GM12892 (cell line): ENCODE measurements around the gene ACSM6.
"Not testable (repeated sequence)": the region's sequence is repeated elsewhere in the genome, so short reads cannot be mapped to it uniquely, and the experiment has no call there.

Source experiments
- DNase-seq: peaks from one replicate; pipeline ENCODE4 v3.0.0; 2011; ENCODE audit not compliant: insufficient read length
- FAIRE-seq: peaks from 2 replicates; lab custom pipeline; 2011; peaks lifted over from hg19 to GRCh38; lab: Jason Lieb, UNC
- POLR2A ChIP-seq: IDR thresholded peaks from 2 replicates; pipeline ENCODE4 v1.6.1; 2011; ENCODE audit warnings: low read depth, low read length, control low read depth
- POLR2AphosphoS5 ChIP-seq: IDR thresholded peaks from 2 replicates; pipeline ENCODE4 v1.6.1; 2011; ENCODE audit warnings: low read depth, low read length, control low read depth
- TAF1 ChIP-seq: IDR thresholded peaks from 2 replicates; pipeline ENCODE4 v1.6.1; 2011; ENCODE audit warnings: low read depth, mild to moderate bottlenecking, control low read depth, low read length, borderline replicate concordance

Gene ACSM6

GRCh38 chr10:95225136-95225535 is 31.1 kb downstream of the ACSM6 start:
- no peak for TF ChIP-seq POLR2AphosphoS5
- no peak for TF ChIP-seq POLR2A
- no peak for TF ChIP-seq TAF1
- FAIRE-seq (no peak), DNase-seq (no peak)

- not testable (repeated sequence) for DNase-seq, FAIRE-seq
These were observed 35.1 kb downstream of the ACSM6 start for GRCh38 chr10:95228934-95229723.

GRCh38 chr10:95229724-95230627 is 35.9 kb downstream of the ACSM6 start:
- DNase-seq, result no peak

GRCh38 chr10:95230677-95231586 is 36.9 kb downstream of the ACSM6 start:
- not testable (repeated sequence) for DNase-seq, FAIRE-seq
- peak; percentile 20; the same call in 1 of the 2 replicates for TF ChIP-seq POLR2A

More at GRCh38 chr10:95229724-95230627, 35.9 kb downstream of the ACSM6 start:
- no peak for TF ChIP-seq TAF1
- no peak for TF ChIP-seq POLR2AphosphoS5
- TF ChIP-seq POLR2A, result no peak
- FAIRE-seq, result no peak

GRCh38 chr10:95233377-95234034 is 39.5 kb downstream of the ACSM6 start:
- TF ChIP-seq TAF1 (no peak), POLR2AphosphoS5 (no peak; the same call in 1 of the 2 replicates), POLR2A (no peak)
- FAIRE-seq, result no peak
- DNase-seq, result no peak

GRCh38 chr10:95234951-95235350 is 40.9 kb downstream of the ACSM6 start:
- TF ChIP-seq POLR2A, result no peak
- no peak for TF ChIP-seq POLR2AphosphoS5
- TF ChIP-seq TAF1, result no peak
- no peak for FAIRE-seq

GRCh38 chr10:95235676-95236067 is 41.6 kb downstream of the ACSM6 start:
- TF ChIP-seq TAF1 (no peak), POLR2A (no peak), POLR2AphosphoS5 (no peak)
- FAIRE-seq, result peak; percentile 46
- no peak for DNase-seq

More at GRCh38 chr10:95234951-95235350, 40.9 kb downstream of the ACSM6 start:
- DNase-seq, result no peak

- peak; percentile 86 for FAIRE-seq
- no peak for DNase-seq
These were observed 42.2 kb downstream of the ACSM6 start for GRCh38 chr10:95236068-95236903.

GRCh38 chr10:95237376-95238170 is 43.5 kb downstream of the ACSM6 start:
- FAIRE-seq, result no peak
- TF ChIP-seq TAF1 (no peak), POLR2A (no peak), POLR2AphosphoS5 (no peak)
- DNase-seq, result no peak

More at GRCh38 chr10:95236068-95236903, 42.2 kb downstream of the ACSM6 start:
- TF ChIP-seq POLR2A, result no peak
- peak; percentile 68; the same call in 1 of the 2 replicates for TF ChIP-seq POLR2AphosphoS5
- TF ChIP-seq TAF1, result no peak

- not testable (repeated sequence) for FAIRE-seq
These were observed 46.1 kb downstream of the ACSM6 start for GRCh38 chr10:95240096-95240495.

More at GRCh38 chr10:95240096-95240495, 46.1 kb downstream of the ACSM6 start:
- not testable (repeated sequence) for DNase-seq
